Measurements from ENCODE around the gene SH3RF3. TPM values are rescaled to one million over a fixed set of nuclear protein-coding genes. Genes with fewer than 3 reads are reported as not detected.

The SH3RF3 gene
- polyA plus RNA-seq, 1 donor (not counting 4 experiments of a cell fraction or from before 2014, with no cell fraction given), result 0.08 TPM

DNA sequence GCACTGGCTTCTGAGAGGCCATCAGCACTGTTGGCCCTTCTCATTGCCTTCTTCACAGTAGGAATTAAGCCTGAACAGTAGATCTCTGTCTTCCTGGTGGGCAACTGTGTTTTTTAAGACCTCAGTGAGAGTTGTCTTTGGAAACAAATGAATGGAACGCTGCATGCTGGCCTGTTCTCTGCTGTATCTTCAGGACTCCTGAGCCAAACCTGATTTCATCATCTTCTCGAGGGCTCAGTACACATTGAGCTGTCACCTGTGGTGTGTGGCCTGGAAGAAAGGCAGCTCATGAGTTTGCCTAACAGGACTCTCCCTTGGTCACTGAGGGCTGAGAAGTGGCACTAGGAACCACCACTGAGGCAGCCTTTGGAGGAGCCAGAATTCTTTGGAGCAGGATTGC lies 39.7 kb downstream of the SH3RF3 start:
- H3K4me2 ChIP-seq (ENCODE audit: control insufficient read depth, extremely low read depth, insufficient read depth, low read depth, low read length), result no peak overlapping the region
- no peak overlapping the region for H2AFZ ChIP-seq (ENCODE audit: control insufficient read depth, low read length)
- no peaks in the 10 kb centered on the region for H3K9me1 ChIP-seq (ENCODE audit: control insufficient read depth, extremely low read depth, insufficient read depth, low read length)
- no peaks in the 10 kb centered on the region for H3K36me3 ChIP-seq (ENCODE audit: control insufficient read depth in 2 of 2, extremely low read depth in 1 of 2, insufficient read depth in 2 of 2, low read length in 2 of 2)
- no peak for FAIRE-seq
- dilution Hi-C loops (cut with MboI; ENCODE audit: extremely low pct_ligation_motif_present, low sequenced_read_pairs), result no loop called here
- DNase-seq (ENCODE audit: low read depth, low spot score), result no peak
- peaks cover 23% of the 10 kb centered on the region for H3K27me3 ChIP-seq (ENCODE audit: control insufficient read depth, extremely low read depth, insufficient read depth, low read length)
- no peak overlapping the region for H3K27ac ChIP-seq (ENCODE audit: control insufficient read depth, insufficient read depth, low read length)
- no peak overlapping the region for H3K9ac ChIP-seq (ENCODE audit: control insufficient read depth, extremely low read depth, insufficient read depth, low read length)
- TF ChIP-seq CTCF (optimal IDR thresholded peaks at IDR 0.05 in 1 of 3, IDR thresholded peaks at IDR 0.05 in 1 of 3, conservative IDR thresholded peaks at IDR 0.05 in 1 of 3; ENCODE audit: extremely low read depth in 1 of 3, insufficient read depth in 2 of 3, low read length in 3 of 3) (no peak), EZH2 (IDR thresholded peaks at IDR 0.05; ENCODE audit: low read length) (no peak)
- H3K4me3 ChIP-seq (ENCODE audit: control insufficient read depth in 2 of 3, extremely low read depth in 1 of 3, insufficient read depth in 2 of 3, low read depth in 1 of 3, low read length in 3 of 3), result no peak overlapping the region
- H3K9me3 ChIP-seq (ENCODE audit: control insufficient read depth, low read depth, low read length), result no peaks in the 10 kb centered on the region
- H3K4me1 ChIP-seq (ENCODE audit: control insufficient read depth, extremely low read depth, insufficient read depth, low read length), result no peaks in the 10 kb centered on the region
- H3K79me2 ChIP-seq (ENCODE audit: control insufficient read depth, insufficient read depth, low read length), result no peaks in the 10 kb centered on the region
- no peaks in the 10 kb centered on the region for H4K20me1 ChIP-seq (ENCODE audit: control insufficient read depth, extremely low read depth, insufficient read depth, low read length)

GRCh38 chr2:109170645-109171044 lies 41.6 kb downstream of the SH3RF3 start:
- FAIRE-seq (no peak), DNase-seq (ENCODE audit: low read depth, low spot score) (no peak)
- no peak overlapping the region for H3K4me2 ChIP-seq (ENCODE audit: control insufficient read depth, extremely low read depth, insufficient read depth, low read depth, low read length)
- H3K36me3 ChIP-seq (ENCODE audit: control insufficient read depth in 2 of 2, extremely low read depth in 1 of 2, insufficient read depth in 2 of 2, low read length in 2 of 2), result no peaks in the 10 kb centered on the region
- no peaks in the 10 kb centered on the region for H3K9me3 ChIP-seq (ENCODE audit: control insufficient read depth, low read depth, low read length)
- H3K79me2 ChIP-seq (ENCODE audit: control insufficient read depth, insufficient read depth, low read length), result no peaks in the 10 kb centered on the region
- H3K4me3 ChIP-seq (ENCODE audit: control insufficient read depth in 2 of 3, extremely low read depth in 1 of 3, insufficient read depth in 2 of 3, low read depth in 1 of 3, low read length in 3 of 3), result no peak overlapping the region
- H3K9me1 ChIP-seq (ENCODE audit: control insufficient read depth, extremely low read depth, insufficient read depth, low read length), result no peaks in the 10 kb centered on the region
- dilution Hi-C loops (cut with MboI; ENCODE audit: extremely low pct_ligation_motif_present, low sequenced_read_pairs), result no loop called here
- TF ChIP-seq EZH2 (IDR thresholded peaks at IDR 0.05; ENCODE audit: low read length), result no peak
- TF ChIP-seq CTCF (optimal IDR thresholded peaks at IDR 0.05 in 1 of 3, IDR thresholded peaks at IDR 0.05 in 1 of 3, conservative IDR thresholded peaks at IDR 0.05 in 1 of 3; ENCODE audit: extremely low read depth in 1 of 3, insufficient read depth in 2 of 3, low read length in 3 of 3), result peak in 1 of 3 experiments; percentile 10
- H3K9ac ChIP-seq (ENCODE audit: control insufficient read depth, extremely low read depth, insufficient read depth, low read length), result no peak overlapping the region
- H3K4me1 ChIP-seq (ENCODE audit: control insufficient read depth, extremely low read depth, insufficient read depth, low read length), result no peaks in the 10 kb centered on the region
- H3K27me3 ChIP-seq (ENCODE audit: control insufficient read depth, extremely low read depth, insufficient read depth, low read length), result peaks cover 28% of the 10 kb centered on the region
- H3K27ac ChIP-seq (ENCODE audit: control insufficient read depth, insufficient read depth, low read length), result no peak overlapping the region
- H4K20me1 ChIP-seq (ENCODE audit: control insufficient read depth, extremely low read depth, insufficient read depth, low read length), result no peaks in the 10 kb centered on the region
- no peak overlapping the region for H2AFZ ChIP-seq (ENCODE audit: control insufficient read depth, low read length)

All from keratinocyte (primary cell).